AG04450 (cell line): ENCODE data around the gene EXOC2. TPM values are rescaled to one million over a fixed set of nuclear protein-coding genes. Genes with fewer than 3 reads are reported as not detected.
"Not testable (repeated sequence)": the region's sequence is repeated elsewhere in the genome, so short reads cannot be mapped to it uniquely, and the experiment has no call there.

ENCODE experiments used
- CTCF ChIA-PET: fragments of 300-600, 350-600 bp; formaldehyde crosslinking; extraction: SDS; loops from one replicate; lab custom pipeline; 2022; ENCODE audit warnings: antibody characterized with exemption, inconsistent platforms; lab: Charles Lee
- POLR2A ChIA-PET: fragments of 350-600 bp; formaldehyde crosslinking; extraction: SDS; loops from one replicate; lab custom pipeline; 2021; ENCODE audit warnings: antibody characterized with exemption, inconsistent platforms; lab: Yijun Ruan, JAX
- DNase-seq: peaks from one replicate; pipeline ENCODE4 v3.0.0-alpha.2; 2011; ENCODE audit warnings: low read depth, low spot score
- H3K27ac ChIP-seq: one replicate; pipeline ENCODE4 v1.5.1; 2012; ENCODE audit warnings: low read depth, low read length, control low read depth
- H3K27me3 ChIP-seq: one replicate; pipeline ENCODE4 v1.6.0; 2012; ENCODE audit warnings: low read length; ENCODE audit not compliant: control insufficient read depth, insufficient read depth
- H3K4me3 ChIP-seq: 2 replicates; pipeline ENCODE4 v1.5.1; 2011; ENCODE audit warnings: mild to moderate bottlenecking, low read depth, low read length, control low read depth
- H3K9me3 ChIP-seq: 2 replicates; pipeline ENCODE4 v1.5.1; 2012; ENCODE audit warnings: low read length; ENCODE audit not compliant: control insufficient read depth, insufficient read depth
- polyA plus RNA-seq: library from polyadenylated mRNA; depleted of rRNA; stranded (reverse); fragments of >200 nt; gene quantifications from 2 replicates; pipeline ENCODE4 v1.2.3, GENCODE V29; 2011
- TF ChIP-seq, protein P1 (sequence below): IDR thresholded peaks from 2 replicates; pipeline ENCODE4 v1.5.1; 2011; ENCODE audit warnings: low read depth, low read length, control low read depth, inconsistent platforms

Gene EXOC2
- polyA plus RNA-seq, 1 experiment: 33.4 TPM

DNA sequence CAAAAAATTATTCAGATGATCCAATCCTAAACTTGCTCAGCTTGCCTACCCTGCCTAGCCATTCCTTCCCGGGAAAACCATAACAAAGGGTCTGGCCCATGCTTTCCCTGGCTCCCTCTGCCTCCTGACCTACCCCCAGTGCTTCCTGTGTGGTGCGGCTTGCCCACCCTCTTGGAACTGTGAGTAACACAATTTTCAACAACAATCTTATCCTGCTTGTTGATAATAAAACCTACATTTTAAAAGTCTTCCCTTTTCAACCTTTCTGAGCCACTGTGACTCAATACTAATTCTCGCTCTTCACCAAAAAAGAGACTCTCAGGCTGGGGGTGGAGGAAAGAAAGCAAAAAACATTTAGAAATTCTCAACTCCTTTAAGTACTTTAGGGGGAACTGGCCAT lies 18.0 kb downstream of the EXOC2 start:
- CTCF ChIA-PET: no interaction called here
- POLR2A ChIA-PET: interaction anchor here (1.4 kb wide), 1 partner anchor 9 kb away, joined by 3 read pairs; no protein-coding TSS in a partner anchor
- H3K27ac ChIP-seq: no peak overlapping the region
- no peaks in the 10 kb centered on the region for H3K9me3 ChIP-seq
- H3K4me3 ChIP-seq: no peak overlapping the region
- TF ChIP-seq, protein P1, sequence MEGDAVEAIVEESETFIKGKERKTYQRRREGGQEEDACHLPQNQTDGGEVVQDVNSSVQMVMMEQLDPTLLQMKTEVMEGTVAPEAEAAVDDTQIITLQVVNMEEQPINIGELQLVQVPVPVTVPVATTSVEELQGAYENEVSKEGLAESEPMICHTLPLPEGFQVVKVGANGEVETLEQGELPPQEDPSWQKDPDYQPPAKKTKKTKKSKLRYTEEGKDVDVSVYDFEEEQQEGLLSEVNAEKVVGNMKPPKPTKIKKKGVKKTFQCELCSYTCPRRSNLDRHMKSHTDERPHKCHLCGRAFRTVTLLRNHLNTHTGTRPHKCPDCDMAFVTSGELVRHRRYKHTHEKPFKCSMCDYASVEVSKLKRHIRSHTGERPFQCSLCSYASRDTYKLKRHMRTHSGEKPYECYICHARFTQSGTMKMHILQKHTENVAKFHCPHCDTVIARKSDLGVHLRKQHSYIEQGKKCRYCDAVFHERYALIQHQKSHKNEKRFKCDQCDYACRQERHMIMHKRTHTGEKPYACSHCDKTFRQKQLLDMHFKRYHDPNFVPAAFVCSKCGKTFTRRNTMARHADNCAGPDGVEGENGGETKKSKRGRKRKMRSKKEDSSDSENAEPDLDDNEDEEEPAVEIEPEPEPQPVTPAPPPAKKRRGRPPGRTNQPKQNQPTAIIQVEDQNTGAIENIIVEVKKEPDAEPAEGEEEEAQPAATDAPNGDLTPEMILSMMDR: no peak
- no peak for DNase-seq
- H3K27me3 ChIP-seq: no peaks in the 10 kb centered on the region

- Histone ChIP-seq H3K9me3 (no peaks in the 10 kb centered on the region), H3K4me3 (no peak overlapping the region), H3K27ac (no peak overlapping the region), H3K27me3 (no peaks in the 10 kb centered on the region)
- CTCF ChIA-PET: interaction anchor here (1.0 to 1.3 kb wide), 2 partner anchors 13 to 48 kb away, joined by 3 to 6 read pairs; no protein-coding TSS in a partner anchor
- no peak for DNase-seq
- POLR2A ChIA-PET: interaction anchor here (1.4 kb wide), 1 partner anchor 9 kb away, joined by 3 read pairs; no protein-coding TSS in a partner anchor
- TF ChIP-seq, protein P1: no peak
These were observed 18.5 kb downstream of the EXOC2 start for GRCh38 chr6:674406-674805.

DNA sequence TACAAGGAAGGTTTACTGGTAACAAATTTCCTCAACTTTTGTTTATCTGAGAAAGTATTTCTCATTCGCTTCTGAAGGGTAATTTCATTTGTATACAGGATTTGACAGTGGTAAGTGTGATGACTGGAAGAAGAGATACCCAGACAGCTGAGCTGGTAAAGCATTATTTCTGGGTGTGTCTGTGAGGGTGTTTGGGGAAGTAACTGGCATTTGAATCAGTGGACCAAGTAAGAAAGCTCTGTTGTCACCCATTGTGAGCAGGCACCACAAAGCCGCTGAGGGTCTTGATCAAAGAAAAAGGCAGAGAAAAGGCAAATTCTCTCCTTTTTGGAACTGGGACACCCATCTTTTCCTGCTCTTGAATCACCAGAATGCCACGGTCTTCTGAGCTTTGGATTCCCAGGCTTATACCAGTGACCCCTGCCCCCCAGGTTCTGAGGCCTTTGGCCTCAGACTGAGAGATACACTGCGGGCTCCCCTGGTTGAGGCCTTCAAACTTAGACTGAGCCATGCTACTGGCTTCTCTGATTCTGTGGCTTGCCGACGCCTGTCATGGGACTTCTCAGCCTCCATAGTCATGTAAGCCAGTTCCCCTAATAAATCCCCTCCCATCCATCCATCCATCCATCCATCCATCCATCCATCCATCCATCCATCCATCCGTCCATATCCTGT lies 25.5 kb downstream of the EXOC2 start:
- no peaks in the 10 kb centered on the region for H3K9me3 ChIP-seq
- H3K27me3 ChIP-seq: no peaks in the 10 kb centered on the region
- TF ChIP-seq, protein P1: no peak
- no peak overlapping the region for H3K4me3 ChIP-seq
- ChIA-PET CTCF (no interaction called here), POLR2A (no interaction called here)
- H3K27ac ChIP-seq: no peak overlapping the region
- DNase-seq: no peak

DNA sequence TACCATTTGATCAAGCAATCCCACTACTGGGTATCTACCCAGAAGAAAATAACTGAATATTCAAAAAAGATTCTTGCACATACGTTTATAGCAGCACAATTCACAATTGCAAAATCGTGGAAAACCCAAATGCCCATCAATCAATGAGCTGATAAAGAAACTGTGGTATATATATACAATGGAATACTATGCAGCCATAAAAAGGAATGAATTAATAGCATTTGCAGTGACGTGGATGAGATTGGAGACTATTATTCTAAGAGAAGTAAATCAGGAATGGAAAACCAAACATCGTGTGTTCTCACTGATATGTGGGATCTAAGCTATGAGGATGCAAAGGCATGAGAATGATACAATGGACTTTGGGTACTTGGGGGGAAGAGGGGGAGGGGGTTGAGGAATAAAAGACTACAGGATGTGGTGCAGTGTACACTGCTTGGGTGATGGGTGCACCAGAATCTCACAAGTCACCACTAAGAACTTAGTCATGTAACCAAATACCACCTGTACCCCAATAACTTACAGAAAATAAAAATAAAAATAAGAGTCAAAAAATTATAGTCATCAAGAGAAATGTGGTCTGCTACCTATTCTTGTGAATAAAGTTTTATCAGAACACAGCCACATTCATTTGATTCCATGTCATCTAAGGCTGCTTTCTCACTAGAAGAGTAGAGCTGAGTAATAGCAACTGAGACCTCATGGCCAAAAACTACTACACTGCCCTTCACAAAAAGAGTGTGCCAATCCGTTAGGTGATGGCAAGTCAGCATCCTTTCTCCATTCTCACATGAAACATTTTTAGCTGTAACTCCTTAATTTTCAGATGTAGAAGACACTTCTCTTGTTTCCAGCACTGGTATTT lies 27.3 kb downstream of the EXOC2 start:
- POLR2A ChIA-PET: no interaction called here

DNA sequence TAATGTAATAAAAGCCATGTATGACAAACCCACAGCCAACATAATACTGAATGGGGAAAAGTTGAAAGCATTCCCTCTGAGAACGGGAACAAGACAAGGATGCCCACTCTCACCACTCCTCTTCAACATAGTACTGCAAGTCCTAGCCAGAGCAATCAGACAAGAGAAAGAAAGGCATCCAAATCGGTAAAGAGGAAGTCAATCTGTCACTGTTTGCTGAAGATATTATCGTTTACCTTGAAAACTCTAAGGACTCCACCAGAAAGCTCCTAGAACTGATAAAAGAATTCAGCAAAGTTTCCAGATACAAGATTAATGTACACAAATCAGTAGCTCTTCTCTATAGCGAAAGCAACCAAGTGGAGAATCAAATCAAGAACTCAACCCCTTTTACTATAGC lies 29.2 kb downstream of the EXOC2 start:
- CTCF ChIA-PET: interaction anchor here (0.9 kb wide), 1 partner anchor 58 kb away, joined by 3 read pairs; no protein-coding TSS in a partner anchor
- H3K27ac ChIP-seq, H3K4me3 ChIP-seq, H3K9me3 ChIP-seq, DNase-seq, POLR2A ChIA-PET, H3K27me3 ChIP-seq: not testable (repeated sequence)

More for the DNA sequence above, 27.3 kb downstream of the EXOC2 start:
- Histone ChIP-seq H3K4me3 (no peak overlapping the region), H3K9me3 (no peaks in the 10 kb centered on the region), H3K27ac (no peak overlapping the region), H3K27me3 (no peaks in the 10 kb centered on the region)
- DNase-seq: no peak
- TF ChIP-seq, protein P1: no peak
- CTCF ChIA-PET: interaction anchor here (1.5 kb wide), 1 partner anchor 73 kb away, joined by 3 read pairs; no protein-coding TSS in a partner anchor
